NT2/D1 (cell line): ENCODE data around the gene USP12.

Experiments used
- DNase-seq: peaks from one replicate; pipeline ENCODE4 v3.0.0-alpha.2; 2011; ENCODE audit warnings: low read depth, low spot score
- H3K27me3 ChIP-seq: 2 replicates; pipeline ENCODE4 v1.6.0; 2011; ENCODE audit warnings: mild to moderate bottlenecking; ENCODE audit not compliant: insufficient read length, insufficient read depth
- H3K36me3 ChIP-seq: 2 replicates; pipeline ENCODE4 v1.6.1; 2011; ENCODE audit warnings: mild to moderate bottlenecking, low read length, mixed read lengths; ENCODE audit not compliant: insufficient read depth, insufficient read length
- H3K4me1 ChIP-seq: 2 replicates; pipeline ENCODE4 v1.5.1; 2011; ENCODE audit not compliant: insufficient read depth, insufficient read length
- H3K4me3 ChIP-seq: 2 replicates; pipeline ENCODE4 v1.5.1; 2011; ENCODE audit warnings: low read depth; ENCODE audit not compliant: insufficient read length
- H3K9ac ChIP-seq: 2 replicates; pipeline ENCODE4 v1.6.0; 2011; ENCODE audit warnings: low read depth; ENCODE audit not compliant: insufficient read length
- H3K9me3 ChIP-seq: 2 replicates; pipeline ENCODE4 v1.5.1; 2011; ENCODE audit warnings: mild to moderate bottlenecking, low read length; ENCODE audit not compliant: insufficient read depth
- SUZ12 ChIP-seq: IDR thresholded peaks from 2 replicates; pipeline ENCODE4 v1.6.1; 2011; ENCODE audit not compliant: insufficient read length, insufficient read depth; ENCODE audit errors: extremely low read depth
- YY1 ChIP-seq: IDR thresholded peaks from 2 replicates; pipeline ENCODE4 v1.6.1; 2011; ENCODE audit not compliant: insufficient read length, insufficient read depth
- ZNF274 ChIP-seq: IDR thresholded peaks from 2 replicates; pipeline ENCODE4 v1.6.1; 2011; ENCODE audit warnings: mild to moderate bottlenecking, low read depth, low read length

Gene USP12

DNA sequence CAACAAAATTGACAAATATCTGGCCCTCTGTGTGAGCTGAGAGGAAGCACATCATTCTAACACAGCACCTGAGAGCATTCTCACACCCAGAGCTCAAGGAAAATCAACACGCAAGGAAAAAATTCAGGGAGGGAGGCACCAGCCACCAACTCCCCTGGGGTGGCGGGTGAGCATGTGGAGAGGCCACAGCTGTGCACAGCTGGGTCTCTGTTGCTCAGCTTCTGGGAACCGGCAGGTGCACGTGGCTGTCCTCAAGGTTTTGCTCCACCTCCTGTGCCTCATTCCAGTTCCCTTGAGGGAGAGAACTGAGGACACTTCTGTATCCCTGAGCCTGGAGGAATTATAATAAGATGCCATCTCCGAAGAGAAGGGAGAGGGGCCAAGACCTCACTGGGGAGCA is 134.0 kb downstream of the USP12 start:
- no peak for TF ChIP-seq YY1
- TF ChIP-seq SUZ12, result no peak
- no peak for TF ChIP-seq ZNF274
- H3K9me3 ChIP-seq, result no peaks in the 10 kb centered on the region
- no peak overlapping the region for H3K4me3 ChIP-seq
- H3K4me1 ChIP-seq, result peaks cover 13% of the 10 kb centered on the region
- DNase-seq, result no peak
- no peak overlapping the region for H3K9ac ChIP-seq
- no peaks in the 10 kb centered on the region for H3K27me3 ChIP-seq
- H3K36me3 ChIP-seq, result no peaks in the 10 kb centered on the region

DNA sequence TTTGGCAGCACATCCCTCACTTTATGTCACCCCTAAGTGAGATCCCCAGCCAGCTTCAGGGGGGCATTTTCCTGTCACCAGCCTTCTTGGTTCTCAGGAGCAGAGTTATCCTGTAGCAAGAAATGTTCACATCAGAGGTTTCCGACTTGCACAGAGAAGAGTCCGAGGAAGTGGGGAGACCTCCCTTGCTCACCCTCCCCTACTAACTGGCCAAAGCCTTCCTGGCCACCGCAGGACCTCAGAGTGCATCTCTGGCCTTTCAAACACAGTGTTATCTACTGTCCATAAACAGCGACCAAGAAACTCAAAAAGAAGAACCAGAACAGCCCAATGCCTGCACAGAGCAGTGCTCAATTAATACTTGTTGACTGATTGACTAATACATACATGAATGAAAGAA is 134.4 kb downstream of the USP12 start:
- H3K4me1 ChIP-seq, result peaks cover 13% of the 10 kb centered on the region
- no peak for TF ChIP-seq YY1
- no peaks in the 10 kb centered on the region for H3K27me3 ChIP-seq
- no peak overlapping the region for H3K9ac ChIP-seq
- no peak overlapping the region for H3K4me3 ChIP-seq
- no peaks in the 10 kb centered on the region for H3K36me3 ChIP-seq
- DNase-seq, result no peak
- H3K9me3 ChIP-seq, result no peaks in the 10 kb centered on the region

DNA sequence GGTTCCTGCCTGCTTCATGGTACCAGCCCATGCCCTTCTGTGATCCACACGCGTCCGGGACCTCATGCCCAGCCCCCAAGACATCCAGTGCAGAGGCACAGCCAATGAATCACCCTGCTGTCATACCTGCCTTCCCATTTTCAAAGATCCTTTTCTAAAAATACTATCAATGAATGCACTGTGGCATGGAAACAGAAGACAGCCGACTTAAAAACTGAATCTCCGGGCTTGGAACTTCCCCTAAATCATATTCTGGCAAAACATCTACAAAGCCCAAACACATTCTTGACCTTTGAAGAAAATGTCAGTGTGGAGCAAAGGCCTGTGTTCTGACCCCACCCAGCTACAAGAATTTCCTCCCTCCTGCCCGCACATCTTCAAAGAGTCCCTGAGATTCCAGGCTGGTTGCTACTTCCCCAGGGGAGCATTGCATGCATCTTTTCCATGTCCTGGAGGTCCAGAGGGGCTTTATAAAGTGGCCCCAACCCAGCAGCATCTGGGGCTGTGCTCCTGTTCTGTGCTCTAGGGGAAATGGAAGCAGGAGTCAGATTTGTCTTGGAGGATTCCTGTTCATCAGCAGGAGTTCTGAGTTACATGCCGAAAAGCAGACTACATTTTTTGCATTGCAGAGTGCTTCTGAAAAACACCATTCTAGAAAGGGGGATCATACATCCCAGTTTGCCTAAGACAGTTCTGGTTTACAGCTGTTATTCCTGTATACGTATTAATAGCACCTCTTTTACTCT is 135.2 kb downstream of the USP12 start:
- H3K27me3 ChIP-seq, result no peaks in the 10 kb centered on the region
- TF ChIP-seq YY1 (no peak), ZNF274 (no peak), SUZ12 (no peak)
- H3K9ac ChIP-seq, result no peak overlapping the region
- H3K4me3 ChIP-seq, result no peak overlapping the region
- H3K4me1 ChIP-seq, result peaks cover 13% of the 10 kb centered on the region
- DNase-seq, result no peak
- H3K36me3 ChIP-seq, result no peaks in the 10 kb centered on the region
- H3K9me3 ChIP-seq, result no peaks in the 10 kb centered on the region

DNA sequence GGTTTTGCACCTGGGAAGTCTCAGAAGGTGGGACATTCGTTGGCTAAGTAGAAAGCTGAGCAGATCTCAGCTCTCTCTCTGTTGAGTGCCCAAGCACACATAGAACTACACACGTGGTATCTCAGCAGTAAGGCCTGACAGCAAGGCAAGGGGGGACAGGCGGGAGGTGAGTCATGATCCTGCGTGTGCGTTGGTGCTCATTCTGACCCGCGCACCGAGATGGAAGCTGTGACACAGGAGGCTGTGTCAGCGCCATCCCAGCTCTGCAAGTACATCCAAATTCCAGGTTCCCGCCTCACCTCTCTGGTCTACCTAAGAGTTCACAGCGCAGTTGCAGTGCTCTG is 135.7 kb downstream of the USP12 start:
- DNase-seq, result no peak
- H3K36me3 ChIP-seq, result no peaks in the 10 kb centered on the region
- H3K4me1 ChIP-seq, result peaks cover 10% of the 10 kb centered on the region
- TF ChIP-seq SUZ12 (no peak), YY1 (no peak), ZNF274 (no peak)
- no peaks in the 10 kb centered on the region for H3K9me3 ChIP-seq
- H3K9ac ChIP-seq, result no peak overlapping the region
- no peak overlapping the region for H3K4me3 ChIP-seq
- H3K27me3 ChIP-seq, result no peaks in the 10 kb centered on the region

DNA sequence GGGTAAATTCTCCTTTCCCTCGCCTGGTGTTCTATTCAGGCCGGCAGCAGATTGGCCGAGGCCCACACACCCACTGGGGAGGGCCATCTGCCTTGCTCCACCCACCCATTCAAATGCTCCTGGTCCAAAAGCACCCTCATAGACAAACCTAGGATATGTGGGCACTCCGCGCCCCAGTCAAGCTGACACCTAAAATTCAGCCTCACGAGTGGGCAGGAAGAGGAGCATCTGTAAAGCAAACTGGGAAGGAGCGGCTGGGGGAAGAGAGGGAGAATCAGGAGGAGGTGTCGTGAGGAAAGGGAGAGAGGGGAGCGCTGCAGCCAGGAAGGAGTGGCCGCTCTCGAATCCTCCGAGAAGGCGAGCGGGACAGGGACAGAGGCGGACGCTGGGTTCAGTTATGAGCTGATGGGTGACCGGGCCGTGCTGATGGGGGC is 136.9 kb downstream of the USP12 start:
- Histone ChIP-seq H3K36me3 (no peaks in the 10 kb centered on the region), H3K27me3 (no peaks in the 10 kb centered on the region), H3K4me3 (no peak overlapping the region), H3K9ac (no peak overlapping the region), H3K4me1 (peaks cover 6% of the 10 kb centered on the region), H3K9me3 (no peaks in the 10 kb centered on the region)
- no peak for DNase-seq
- TF ChIP-seq ZNF274, result no peak
- no peak for TF ChIP-seq SUZ12
- no peak for TF ChIP-seq YY1

DNA sequence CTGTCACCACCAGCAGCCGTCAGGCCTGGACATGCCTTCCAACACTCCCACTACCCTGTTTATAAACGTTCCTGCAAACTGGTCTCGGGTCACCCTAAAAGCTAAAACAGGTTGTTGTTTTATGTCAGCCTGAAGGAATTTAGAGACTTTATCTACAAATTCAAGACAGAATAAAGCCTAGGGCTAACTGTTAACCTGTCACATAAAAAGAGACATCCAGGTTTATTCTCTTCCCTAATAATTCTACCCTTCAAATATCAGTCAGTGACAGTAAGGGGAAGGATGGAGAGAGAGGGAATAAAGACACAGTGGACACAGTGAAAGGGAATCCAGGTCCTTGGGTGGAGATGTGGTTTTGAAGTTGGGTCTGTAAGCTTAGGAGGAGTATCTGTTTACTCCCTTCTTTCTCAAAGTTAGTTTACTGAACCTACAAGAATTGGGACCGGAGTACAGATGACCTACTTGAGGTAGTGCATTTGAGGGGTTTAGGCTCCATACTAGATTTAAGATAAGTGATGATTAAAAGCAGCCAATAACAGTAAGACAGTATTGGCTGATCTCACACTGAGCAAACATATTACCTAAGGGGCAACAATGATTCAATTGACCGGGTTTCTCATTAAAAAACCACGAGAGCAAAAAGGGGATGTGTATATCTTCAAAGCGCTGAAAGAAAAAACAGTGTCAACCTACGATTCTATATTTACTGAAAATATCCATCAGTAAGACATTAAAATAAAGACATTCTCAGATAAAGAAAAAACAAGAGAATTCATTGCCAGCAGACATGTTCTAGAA is 142.7 kb downstream of the USP12 start:
- H3K4me1 ChIP-seq, result no peaks in the 10 kb centered on the region
- H3K4me3 ChIP-seq, result no peak overlapping the region
- H3K27me3 ChIP-seq, result no peaks in the 10 kb centered on the region
- H3K9me3 ChIP-seq, result no peaks in the 10 kb centered on the region
- DNase-seq, result no peak
- TF ChIP-seq SUZ12 (no peak), ZNF274 (no peak), YY1 (no peak)
- H3K9ac ChIP-seq, result no peak overlapping the region
- no peaks in the 10 kb centered on the region for H3K36me3 ChIP-seq

DNA sequence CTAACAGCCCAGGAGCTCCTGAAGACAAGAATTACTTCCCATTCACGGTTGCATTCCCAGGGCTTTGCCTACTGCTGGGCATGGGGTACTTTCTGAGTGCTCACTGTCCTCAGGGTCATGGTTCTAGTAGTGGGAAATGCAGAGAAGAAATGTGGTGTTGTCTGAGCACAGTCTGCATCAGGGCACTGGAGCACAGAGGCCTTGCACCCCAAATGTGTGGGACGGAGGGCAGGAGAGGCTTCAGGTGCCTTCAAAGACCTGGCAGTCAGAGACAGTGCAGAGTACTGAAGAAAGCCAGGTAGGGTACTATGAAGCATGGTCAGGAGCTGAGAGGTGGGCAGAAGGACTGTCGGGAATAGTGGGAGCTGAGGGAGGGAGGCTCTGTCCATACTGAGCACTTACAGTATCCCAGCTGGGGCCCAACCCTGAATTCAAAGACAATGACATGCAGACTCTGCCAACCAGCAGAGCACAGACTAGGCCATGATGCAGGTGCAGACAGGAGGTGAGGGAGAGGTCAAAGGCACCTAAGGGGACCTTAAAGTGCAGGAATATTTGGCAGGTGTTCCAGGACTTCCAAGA is 144.4 kb downstream of the USP12 start:
- DNase-seq, result no peak

More for the DNA sequence above, 144.4 kb downstream of the USP12 start:
- H3K4me1 ChIP-seq, result no peaks in the 10 kb centered on the region
- H3K36me3 ChIP-seq, result no peaks in the 10 kb centered on the region
- TF ChIP-seq ZNF274 (no peak), YY1 (no peak), SUZ12 (no peak)
- H3K4me3 ChIP-seq, result no peak overlapping the region
- no peaks in the 10 kb centered on the region for H3K9me3 ChIP-seq
- no peaks in the 10 kb centered on the region for H3K27me3 ChIP-seq
- H3K9ac ChIP-seq, result no peak overlapping the region
